ENCODE data around the gene MDGA2. TPM values are rescaled to one million over a fixed set of nuclear protein-coding genes. Genes with fewer than 3 reads are reported as not detected.

The MDGA2 gene
- total RNA-seq, 4 donors from 2014 or later, result not detected

DNA sequence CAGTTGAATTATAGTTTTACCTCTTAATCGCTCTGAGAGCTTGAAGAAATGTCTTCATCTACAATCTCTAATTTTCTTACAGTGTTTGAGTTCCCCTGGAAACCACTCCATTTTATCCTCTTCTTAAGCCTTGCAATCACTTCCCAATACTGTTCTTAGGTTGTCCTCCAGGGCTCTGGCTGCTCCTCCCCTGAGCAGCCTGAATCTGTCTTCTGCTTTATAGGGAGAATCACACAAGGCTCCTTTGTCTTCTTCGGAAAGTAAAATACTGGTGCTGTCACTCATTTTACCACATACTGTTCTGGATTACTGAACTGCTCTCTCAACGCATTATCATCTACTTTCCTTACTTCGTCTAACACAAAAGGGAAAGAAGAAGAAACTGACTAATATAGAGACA lies 133.7 kb downstream of the MDGA2 start:
- no peak overlapping the region for H3K4me3 ChIP-seq
- no peaks in the 10 kb centered on the region for H3K4me1 ChIP-seq
- H3K27me3 ChIP-seq, result no peaks in the 10 kb centered on the region
- TF ChIP-seq POLR2A (IDR thresholded peaks at IDR 0.05), result no peak
- no peaks in the 10 kb centered on the region for H3K9me3 ChIP-seq
- no peak overlapping the region for H3K27ac ChIP-seq
- no peak for DNase-seq
- no peaks in the 10 kb centered on the region for H3K36me3 ChIP-seq

DNA sequence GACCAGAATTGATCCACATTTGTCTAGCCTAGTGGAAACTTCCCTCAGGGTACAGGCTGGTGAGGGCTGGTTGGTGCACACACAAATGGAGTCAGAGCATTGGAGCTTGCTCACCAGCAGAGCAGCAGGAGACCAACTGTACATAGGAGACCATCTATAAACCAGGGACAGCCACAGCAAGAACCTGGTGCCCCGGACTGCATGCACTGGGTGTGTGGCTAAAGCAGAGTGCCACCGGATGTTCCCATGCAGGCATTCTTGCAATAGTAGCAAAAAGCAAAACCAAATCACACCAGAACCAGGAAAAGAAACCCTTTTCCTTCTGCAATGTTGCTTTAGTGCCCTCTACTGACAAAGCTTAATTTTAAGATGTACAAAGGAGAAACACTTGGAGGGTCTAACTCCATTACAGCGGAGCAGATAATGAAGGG lies 136.4 kb downstream of the MDGA2 start:
- Histone ChIP-seq H3K27me3 (no peaks in the 10 kb centered on the region), H3K9me3 (no peaks in the 10 kb centered on the region), H3K27ac (no peak overlapping the region), H3K4me1 (no peaks in the 10 kb centered on the region), H3K4me3 (no peak overlapping the region), H3K36me3 (no peaks in the 10 kb centered on the region)
- DNase-seq, result no peak
- TF ChIP-seq, protein P1, sequence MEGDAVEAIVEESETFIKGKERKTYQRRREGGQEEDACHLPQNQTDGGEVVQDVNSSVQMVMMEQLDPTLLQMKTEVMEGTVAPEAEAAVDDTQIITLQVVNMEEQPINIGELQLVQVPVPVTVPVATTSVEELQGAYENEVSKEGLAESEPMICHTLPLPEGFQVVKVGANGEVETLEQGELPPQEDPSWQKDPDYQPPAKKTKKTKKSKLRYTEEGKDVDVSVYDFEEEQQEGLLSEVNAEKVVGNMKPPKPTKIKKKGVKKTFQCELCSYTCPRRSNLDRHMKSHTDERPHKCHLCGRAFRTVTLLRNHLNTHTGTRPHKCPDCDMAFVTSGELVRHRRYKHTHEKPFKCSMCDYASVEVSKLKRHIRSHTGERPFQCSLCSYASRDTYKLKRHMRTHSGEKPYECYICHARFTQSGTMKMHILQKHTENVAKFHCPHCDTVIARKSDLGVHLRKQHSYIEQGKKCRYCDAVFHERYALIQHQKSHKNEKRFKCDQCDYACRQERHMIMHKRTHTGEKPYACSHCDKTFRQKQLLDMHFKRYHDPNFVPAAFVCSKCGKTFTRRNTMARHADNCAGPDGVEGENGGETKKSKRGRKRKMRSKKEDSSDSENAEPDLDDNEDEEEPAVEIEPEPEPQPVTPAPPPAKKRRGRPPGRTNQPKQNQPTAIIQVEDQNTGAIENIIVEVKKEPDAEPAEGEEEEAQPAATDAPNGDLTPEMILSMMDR (IDR thresholded peaks at IDR 0.05), result peak in 2 of 6 experiments; percentile 15 to 28
- no peak for TF ChIP-seq POLR2A (IDR thresholded peaks at IDR 0.05)

DNA sequence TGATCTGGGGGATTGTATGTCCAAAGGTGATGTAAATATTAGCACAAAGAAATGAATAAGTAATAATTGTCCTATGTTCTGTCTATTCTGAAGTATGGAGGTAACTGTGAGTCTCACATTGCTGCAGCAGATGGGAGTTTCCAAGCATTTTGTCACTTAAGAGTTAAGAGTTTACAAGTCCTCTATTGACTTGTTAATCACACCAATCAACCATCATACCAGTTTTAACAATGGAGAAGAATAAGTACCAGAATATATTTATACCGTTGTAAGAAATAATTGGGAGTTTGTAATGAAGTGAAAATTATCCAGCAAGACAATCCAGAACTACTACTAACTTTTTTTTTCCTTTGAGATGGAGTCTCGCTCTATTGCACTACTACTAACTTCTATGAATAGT lies 139.1 kb downstream of the MDGA2 start:
- no peak for DNase-seq
- Histone ChIP-seq H3K4me3 (no peak overlapping the region), H3K36me3 (no peaks in the 10 kb centered on the region), H3K4me1 (no peaks in the 10 kb centered on the region), H3K27me3 (no peaks in the 10 kb centered on the region), H3K9me3 (no peaks in the 10 kb centered on the region), H3K27ac (no peak overlapping the region)
- TF ChIP-seq, protein P1 (IDR thresholded peaks at IDR 0.05), result no peak
- TF ChIP-seq POLR2A (IDR thresholded peaks at IDR 0.05), result no peak

DNA sequence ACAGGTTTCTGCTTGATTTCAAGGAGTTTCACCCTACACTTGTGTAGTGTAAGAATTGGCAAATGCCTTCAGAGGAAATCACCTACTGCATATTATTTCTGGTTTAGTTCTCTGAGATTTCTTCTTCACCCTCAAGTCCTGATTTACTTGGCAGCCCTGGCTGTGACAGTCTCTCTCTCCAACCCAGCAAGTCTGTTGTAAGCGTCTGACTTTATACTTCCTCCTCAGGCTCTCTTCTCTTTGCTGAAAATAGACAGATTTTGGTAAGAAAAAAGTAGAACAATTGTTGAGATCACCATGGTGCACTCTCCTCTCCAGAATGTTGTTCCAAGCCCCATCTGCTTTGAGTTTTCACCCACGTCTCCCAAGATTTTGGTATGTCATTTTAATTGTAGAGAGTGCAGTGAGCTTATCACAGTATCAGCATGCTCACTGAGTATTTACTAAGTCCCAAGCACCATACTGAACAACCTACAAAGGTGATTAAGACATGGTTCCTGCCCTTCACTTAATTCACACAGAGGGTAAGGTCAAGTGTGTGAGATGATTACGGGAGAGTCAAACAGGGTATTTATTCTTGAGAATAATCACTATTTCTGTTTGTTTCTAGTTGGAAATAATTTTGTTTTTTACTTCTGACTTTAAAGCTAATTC lies 148.7 kb downstream of the MDGA2 start:
- H3K36me3 ChIP-seq, result no peaks in the 10 kb centered on the region
- TF ChIP-seq, protein P1 (IDR thresholded peaks at IDR 0.05), result no peak
- TF ChIP-seq POLR2A (IDR thresholded peaks at IDR 0.05), result no peak

DNA sequence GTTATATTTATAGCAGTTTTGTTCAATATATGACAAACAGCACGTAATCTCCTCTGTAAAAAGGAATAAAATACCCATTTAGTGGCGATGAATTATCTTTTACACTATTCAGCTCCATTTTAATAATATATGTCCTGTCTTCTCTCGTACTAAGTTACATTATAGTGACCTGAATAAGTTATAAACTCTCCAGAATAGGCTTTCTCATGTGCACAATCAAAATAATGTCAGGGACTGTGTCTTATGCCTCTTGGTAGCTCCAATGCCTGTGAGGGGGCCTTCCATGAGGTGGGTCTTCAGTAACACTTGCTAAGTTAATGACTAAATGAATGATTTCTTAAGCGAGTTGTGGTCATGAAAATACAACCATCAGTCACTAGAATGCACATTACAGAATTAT lies 150.9 kb downstream of the MDGA2 start:
- H3K27ac ChIP-seq, result no peak overlapping the region
- no peaks in the 10 kb centered on the region for H3K9me3 ChIP-seq
- no peak for TF ChIP-seq POLR2A (IDR thresholded peaks at IDR 0.05)
- TF ChIP-seq, protein P1 (IDR thresholded peaks at IDR 0.05), result no peak
- DNase-seq, result no peak
- H3K4me3 ChIP-seq, result no peak overlapping the region
- H3K36me3 ChIP-seq, result no peaks in the 10 kb centered on the region
- no peaks in the 10 kb centered on the region for H3K27me3 ChIP-seq
- no peaks in the 10 kb centered on the region for H3K4me1 ChIP-seq

More for the DNA sequence above, 148.7 kb downstream of the MDGA2 start:
- Histone ChIP-seq H3K4me3 (no peak overlapping the region), H3K4me1 (no peaks in the 10 kb centered on the region), H3K27ac (no peak overlapping the region), H3K27me3 (no peaks in the 10 kb centered on the region), H3K9me3 (no peaks in the 10 kb centered on the region)
- DNase-seq, result no peak

DNA sequence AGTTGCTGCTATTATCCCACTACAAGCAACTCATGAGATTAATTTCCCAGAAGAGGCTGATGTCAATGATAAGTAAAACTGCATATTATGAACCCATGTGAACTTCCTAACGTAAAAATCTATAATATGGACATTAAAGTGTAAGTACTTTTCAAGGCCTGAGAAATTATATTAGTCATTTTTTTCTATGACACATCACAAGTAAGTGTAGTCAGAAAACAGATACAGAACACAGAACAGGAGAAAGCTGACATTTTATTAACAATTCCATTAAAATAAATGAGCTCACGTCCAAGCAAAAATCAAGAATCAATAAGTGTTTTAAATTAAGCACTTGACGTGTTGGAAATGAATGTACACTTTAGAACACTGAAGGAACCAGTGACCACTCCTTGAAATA lies 155.0 kb downstream of the MDGA2 start:
- Histone ChIP-seq H3K9me3 (no peaks in the 10 kb centered on the region), H3K4me1 (no peaks in the 10 kb centered on the region), H3K27ac (no peak overlapping the region), H3K36me3 (no peaks in the 10 kb centered on the region), H3K4me3 (no peak overlapping the region), H3K27me3 (no peaks in the 10 kb centered on the region)
- TF ChIP-seq POLR2A (IDR thresholded peaks at IDR 0.05), result no peak
- TF ChIP-seq, protein P1 (IDR thresholded peaks at IDR 0.05), result no peak
- no peak for DNase-seq

All from Peyer's patch (tissue), 4 donors.